Mesothelial cell of epicardium (in vitro differentiated cells): ENCODE measurements around the gene LRRC18. TPM values are rescaled to one million over a fixed set of nuclear protein-coding genes. Genes with fewer than 3 reads are reported as not detected.

ENCODE experiments used
- DNase-seq, 2 experiments: peaks; one replicate each; pipeline ENCODE4 v3.0.0; 2021; ENCODE audit warnings: low spot score in 2 of 2; ENCODE audit not compliant: unreplicated experiment in 2 of 2
- H3K27ac Mint-ChIP-seq: 2 replicates; pipeline ENCODE4 v1.8.0; 2021; ENCODE audit warnings: mixed read lengths
- H3K27me3 Mint-ChIP-seq: 2 replicates; pipeline ENCODE4 v1.8.0; 2021; ENCODE audit warnings: low read depth, mixed read lengths
- H3K36me3 Mint-ChIP-seq: 2 replicates; pipeline ENCODE4 v1.8.0; 2021; ENCODE audit warnings: mixed read lengths
- H3K4me1 Mint-ChIP-seq: 2 replicates; pipeline ENCODE4 v1.8.0; 2021; ENCODE audit warnings: mixed read lengths
- H3K4me3 Mint-ChIP-seq: 2 replicates; pipeline ENCODE4 v1.8.0; 2021; ENCODE audit warnings: mild to moderate bottlenecking, moderate library complexity, mixed read lengths
- H3K9me3 Mint-ChIP-seq: 2 replicates; pipeline ENCODE4 v1.8.0; 2021; ENCODE audit warnings: mixed read lengths
- total RNA-seq: library from RNA; stranded (reverse); gene quantifications from 3 replicates; pipeline ENCODE4 v1.2.1, GENCODE V29; 2021
- TF ChIP-seq, protein P1 (sequence below): fragments of 200-600 bp; sonication (generic); IDR thresholded peaks from one replicate; pipeline ENCODE4 v1.5.0; 2021; ENCODE audit warnings: antibody characterized with exemption; ENCODE audit not compliant: unreplicated experiment

LRRC18 gene
- total RNA-seq, 1 donor from 2014 or later: not detected

GRCh38 chr10:48951707-48952106 lies 12.1 kb upstream of the LRRC18 start:
- no peaks in the 10 kb centered on the region for H3K9me3 Mint-ChIP-seq
- peaks cover 2% of the 10 kb centered on the region for H3K27me3 Mint-ChIP-seq
- no peak overlapping the region for H3K27ac Mint-ChIP-seq
- DNase-seq: no peak
- H3K4me3 Mint-ChIP-seq: no peak overlapping the region
- TF ChIP-seq, protein P1, sequence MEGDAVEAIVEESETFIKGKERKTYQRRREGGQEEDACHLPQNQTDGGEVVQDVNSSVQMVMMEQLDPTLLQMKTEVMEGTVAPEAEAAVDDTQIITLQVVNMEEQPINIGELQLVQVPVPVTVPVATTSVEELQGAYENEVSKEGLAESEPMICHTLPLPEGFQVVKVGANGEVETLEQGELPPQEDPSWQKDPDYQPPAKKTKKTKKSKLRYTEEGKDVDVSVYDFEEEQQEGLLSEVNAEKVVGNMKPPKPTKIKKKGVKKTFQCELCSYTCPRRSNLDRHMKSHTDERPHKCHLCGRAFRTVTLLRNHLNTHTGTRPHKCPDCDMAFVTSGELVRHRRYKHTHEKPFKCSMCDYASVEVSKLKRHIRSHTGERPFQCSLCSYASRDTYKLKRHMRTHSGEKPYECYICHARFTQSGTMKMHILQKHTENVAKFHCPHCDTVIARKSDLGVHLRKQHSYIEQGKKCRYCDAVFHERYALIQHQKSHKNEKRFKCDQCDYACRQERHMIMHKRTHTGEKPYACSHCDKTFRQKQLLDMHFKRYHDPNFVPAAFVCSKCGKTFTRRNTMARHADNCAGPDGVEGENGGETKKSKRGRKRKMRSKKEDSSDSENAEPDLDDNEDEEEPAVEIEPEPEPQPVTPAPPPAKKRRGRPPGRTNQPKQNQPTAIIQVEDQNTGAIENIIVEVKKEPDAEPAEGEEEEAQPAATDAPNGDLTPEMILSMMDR: no peak
- H3K36me3 Mint-ChIP-seq: no peaks in the 10 kb centered on the region
- H3K4me1 Mint-ChIP-seq: peaks cover 5% of the 10 kb centered on the region

DNA sequence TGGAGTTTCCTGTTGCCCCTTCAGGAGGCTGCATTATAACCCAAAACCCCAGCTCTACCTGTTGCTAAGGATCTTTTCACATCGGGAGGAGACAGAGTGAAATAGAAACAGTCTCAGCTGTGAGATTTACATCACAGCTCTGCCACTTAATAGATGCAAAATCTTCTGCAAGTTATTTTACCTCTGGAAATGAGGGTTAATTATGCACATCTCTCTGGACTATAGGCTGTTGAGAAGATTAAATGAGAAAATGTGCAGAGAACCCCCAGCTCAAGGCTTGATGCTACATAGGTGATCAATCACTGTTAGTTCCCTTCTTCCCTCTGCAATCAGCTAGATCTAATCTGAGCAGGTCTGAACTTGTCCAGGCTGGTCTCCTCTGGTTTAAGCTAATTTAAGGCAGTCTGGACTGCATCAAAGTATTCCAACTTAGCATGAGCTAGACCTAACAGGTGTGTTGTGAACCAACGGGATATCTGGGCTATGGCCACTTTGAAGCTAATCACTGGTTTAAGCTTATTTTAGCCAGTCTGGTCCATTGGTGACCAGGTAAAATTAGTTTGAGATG lies 8.9 kb upstream of the LRRC18 start:
- no peak for DNase-seq
- Mint-ChIP-seq H3K4me1 (peaks cover 5% of the 10 kb centered on the region), H3K4me3 (no peak overlapping the region), H3K27me3 (peaks cover 2% of the 10 kb centered on the region), H3K36me3 (no peaks in the 10 kb centered on the region), H3K27ac (no peak overlapping the region), H3K9me3 (no peaks in the 10 kb centered on the region)
- TF ChIP-seq, protein P1: no peak

DNA sequence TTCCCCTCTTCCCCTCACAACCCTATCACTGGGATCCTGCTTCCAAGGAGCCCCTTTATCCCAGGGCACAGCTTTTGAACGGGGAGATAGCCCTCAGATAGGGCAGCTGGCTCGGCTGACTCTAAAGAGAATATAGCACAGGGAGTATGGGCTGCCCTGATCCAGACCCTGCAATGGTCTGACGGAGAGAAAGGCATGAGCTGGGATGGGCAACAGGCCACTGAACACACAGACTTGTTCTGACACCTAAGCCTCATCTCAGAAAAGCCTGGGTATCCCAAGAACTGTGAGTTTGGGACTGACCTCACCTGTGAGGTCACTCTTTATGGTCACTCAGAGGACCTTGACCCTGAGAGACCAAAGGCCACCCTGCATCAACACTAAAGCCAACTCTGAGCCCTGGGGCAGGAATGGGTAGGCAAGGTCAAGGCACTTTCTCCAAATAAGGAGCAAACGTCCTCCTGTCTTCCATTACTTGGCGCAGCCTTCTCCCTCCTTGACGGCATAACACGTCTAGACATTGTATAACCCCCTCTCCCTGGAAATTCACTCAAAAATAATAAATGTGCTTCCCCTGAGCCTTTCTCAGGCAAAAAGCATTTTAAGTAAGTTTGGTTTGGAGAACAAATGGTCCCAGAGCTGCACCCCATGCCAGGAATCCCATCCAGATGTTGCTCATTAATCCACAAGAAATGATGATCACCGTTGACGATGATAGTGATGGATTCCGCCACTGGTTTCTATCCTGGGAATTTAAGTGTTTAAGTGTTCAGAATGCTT lies 8.2 kb upstream of the LRRC18 start:
- no peak overlapping the region for H3K4me3 Mint-ChIP-seq
- H3K27ac Mint-ChIP-seq: no peak overlapping the region
- TF ChIP-seq, protein P1: no peak
- no peaks in the 10 kb centered on the region for H3K9me3 Mint-ChIP-seq
- H3K27me3 Mint-ChIP-seq: peaks cover 2% of the 10 kb centered on the region
- H3K4me1 Mint-ChIP-seq: peaks cover 5% of the 10 kb centered on the region
- DNase-seq: no peak
- no peaks in the 10 kb centered on the region for H3K36me3 Mint-ChIP-seq

DNA sequence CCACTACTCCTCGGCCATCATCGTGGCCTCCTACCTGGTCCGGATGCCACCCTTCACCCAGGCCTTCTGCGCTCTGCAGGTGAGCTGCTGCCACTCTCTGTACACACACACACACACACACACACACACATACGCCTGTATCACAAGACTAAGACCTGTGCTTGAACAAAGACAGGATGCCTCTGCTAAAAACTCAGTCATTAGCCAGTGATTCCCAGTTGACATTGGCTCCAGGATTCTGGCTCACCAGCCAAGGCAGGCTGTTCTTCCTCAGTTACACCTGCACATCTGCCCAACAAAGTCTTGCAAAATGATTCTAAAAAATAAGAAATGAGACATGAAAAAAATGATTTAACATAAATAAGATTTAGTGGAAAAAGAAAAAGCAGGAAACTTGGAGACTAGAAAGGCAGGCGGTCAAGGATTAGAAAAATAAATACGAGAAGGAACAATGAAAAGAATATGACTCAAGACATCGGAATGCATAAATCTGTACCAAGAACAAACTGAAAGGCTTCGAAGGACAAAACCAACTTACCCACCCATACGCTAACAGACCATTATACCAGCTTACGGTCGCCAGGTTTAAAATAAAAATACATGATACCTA lies 7.4 kb upstream of the LRRC18 start:
- no peak overlapping the region for H3K27ac Mint-ChIP-seq
- H3K4me3 Mint-ChIP-seq: no peak overlapping the region
- H3K9me3 Mint-ChIP-seq: no peaks in the 10 kb centered on the region
- no peak for DNase-seq
- no peaks in the 10 kb centered on the region for H3K36me3 Mint-ChIP-seq
- TF ChIP-seq, protein P1: no peak
- peaks cover 5% of the 10 kb centered on the region for H3K4me1 Mint-ChIP-seq
- H3K27me3 Mint-ChIP-seq: peaks cover 2% of the 10 kb centered on the region

DNA sequence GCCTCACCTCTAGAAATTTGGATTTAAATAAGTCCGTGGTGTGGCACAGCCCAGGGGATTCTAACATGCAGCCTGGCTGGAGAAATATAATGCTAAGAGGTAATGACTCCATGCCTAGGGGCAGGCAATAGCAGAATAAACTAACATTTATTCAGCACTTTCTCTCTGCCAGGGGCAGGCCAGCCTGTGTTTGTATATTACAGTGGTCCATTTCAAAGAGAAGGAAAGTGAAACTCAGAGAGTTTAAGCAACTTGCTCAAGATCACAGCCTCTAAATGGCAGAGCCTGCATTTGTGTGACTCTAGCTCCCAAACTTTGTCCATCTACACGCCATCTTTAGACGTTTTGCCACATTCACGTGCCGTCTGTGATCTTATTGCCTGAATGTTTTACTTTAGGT lies 6.7 kb upstream of the LRRC18 start:
- DNase-seq: no peak
- TF ChIP-seq, protein P1: no peak
- Mint-ChIP-seq H3K27me3 (peaks cover 2% of the 10 kb centered on the region), H3K27ac (no peak overlapping the region), H3K9me3 (no peaks in the 10 kb centered on the region), H3K36me3 (no peaks in the 10 kb centered on the region), H3K4me3 (no peak overlapping the region), H3K4me1 (peaks cover 5% of the 10 kb centered on the region)
